WTC11 (cell line): Measurements from ENCODE around the gene ZC3H12C.

ENCODE experiments used
- RELA ChIP-seq: sonication (generic); formaldehyde crosslinking; IDR thresholded peaks from 2 replicates; pipeline ENCODE4 v1.8.1; 2022; ENCODE audit warnings: missing genetic modification reagents, mild to moderate bottlenecking, borderline replicate concordance
- TF ChIP-seq, protein P1 (sequence below): sonication (generic); formaldehyde crosslinking; IDR thresholded peaks from 2 replicates; pipeline ENCODE4 v1.8.0; 2022; ENCODE audit warnings: mild to moderate bottlenecking, missing genetic modification reagents
- TF ChIP-seq, protein P2 (sequence below): sonication (generic); formaldehyde crosslinking; IDR thresholded peaks from 2 replicates; pipeline ENCODE4 v1.8.1; 2023; ENCODE audit warnings: mild to moderate bottlenecking, moderate library complexity, missing genetic modification reagents
- TF ChIP-seq, protein P3 (sequence below): fragments of 200-600 bp; IDR thresholded peaks from 2 replicates; pipeline ENCODE4 v1.8.0; 2022; ENCODE audit warnings: antibody characterized with exemption
- TF ChIP-seq, protein P4 (sequence below): sonication (generic); formaldehyde crosslinking; IDR thresholded peaks from 2 replicates; pipeline ENCODE4 v1.8.1; 2023; ENCODE audit warnings: mild to moderate bottlenecking, missing genetic modification reagents

DNA sequence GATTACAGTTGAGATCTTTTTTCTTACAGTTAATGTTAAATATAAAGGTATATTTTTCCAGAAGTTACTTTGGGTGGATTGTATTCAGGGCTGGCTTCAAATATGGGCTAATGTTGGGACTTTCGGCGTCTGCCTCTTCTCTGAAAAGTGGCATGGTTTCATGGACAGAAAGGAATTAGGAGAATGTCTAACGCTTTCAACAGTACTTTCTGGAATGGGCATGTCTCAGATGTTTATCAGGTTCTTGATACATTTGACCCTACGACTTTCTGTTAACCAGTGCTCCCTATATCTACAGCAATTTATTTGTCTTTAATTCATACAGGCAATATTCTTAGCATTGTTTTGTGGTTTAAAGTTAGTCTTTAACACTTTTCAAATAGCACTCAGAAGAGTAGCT is 33.7 kb downstream of the ZC3H12C start:
- TF ChIP-seq, protein P1, sequence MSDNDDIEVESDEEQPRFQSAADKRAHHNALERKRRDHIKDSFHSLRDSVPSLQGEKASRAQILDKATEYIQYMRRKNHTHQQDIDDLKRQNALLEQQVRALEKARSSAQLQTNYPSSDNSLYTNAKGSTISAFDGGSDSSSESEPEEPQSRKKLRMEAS (CRISPR knock-in tag), result no peak
- TF ChIP-seq, protein P2, sequence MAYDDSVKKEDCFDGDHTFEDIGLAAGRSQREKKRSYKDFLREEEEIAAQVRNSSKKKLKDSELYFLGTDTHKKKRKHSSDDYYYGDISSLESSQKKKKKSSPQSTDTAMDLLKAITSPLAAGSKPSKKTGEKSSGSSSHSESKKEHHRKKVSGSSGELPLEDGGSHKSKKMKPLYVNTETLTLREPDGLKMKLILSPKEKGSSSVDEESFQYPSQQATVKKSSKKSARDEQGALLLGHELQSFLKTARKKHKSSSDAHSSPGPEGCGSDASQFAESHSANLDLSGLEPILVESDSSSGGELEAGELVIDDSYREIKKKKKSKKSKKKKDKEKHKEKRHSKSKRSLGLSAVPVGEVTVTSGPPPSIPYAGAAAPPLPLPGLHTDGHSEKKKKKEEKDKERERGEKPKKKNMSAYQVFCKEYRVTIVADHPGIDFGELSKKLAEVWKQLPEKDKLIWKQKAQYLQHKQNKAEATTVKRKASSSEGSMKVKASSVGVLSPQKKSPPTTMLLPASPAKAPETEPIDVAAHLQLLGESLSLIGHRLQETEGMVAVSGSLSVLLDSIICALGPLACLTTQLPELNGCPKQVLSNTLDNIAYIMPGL (CRISPR knock-in tag), result no peak
- TF ChIP-seq, protein P3, sequence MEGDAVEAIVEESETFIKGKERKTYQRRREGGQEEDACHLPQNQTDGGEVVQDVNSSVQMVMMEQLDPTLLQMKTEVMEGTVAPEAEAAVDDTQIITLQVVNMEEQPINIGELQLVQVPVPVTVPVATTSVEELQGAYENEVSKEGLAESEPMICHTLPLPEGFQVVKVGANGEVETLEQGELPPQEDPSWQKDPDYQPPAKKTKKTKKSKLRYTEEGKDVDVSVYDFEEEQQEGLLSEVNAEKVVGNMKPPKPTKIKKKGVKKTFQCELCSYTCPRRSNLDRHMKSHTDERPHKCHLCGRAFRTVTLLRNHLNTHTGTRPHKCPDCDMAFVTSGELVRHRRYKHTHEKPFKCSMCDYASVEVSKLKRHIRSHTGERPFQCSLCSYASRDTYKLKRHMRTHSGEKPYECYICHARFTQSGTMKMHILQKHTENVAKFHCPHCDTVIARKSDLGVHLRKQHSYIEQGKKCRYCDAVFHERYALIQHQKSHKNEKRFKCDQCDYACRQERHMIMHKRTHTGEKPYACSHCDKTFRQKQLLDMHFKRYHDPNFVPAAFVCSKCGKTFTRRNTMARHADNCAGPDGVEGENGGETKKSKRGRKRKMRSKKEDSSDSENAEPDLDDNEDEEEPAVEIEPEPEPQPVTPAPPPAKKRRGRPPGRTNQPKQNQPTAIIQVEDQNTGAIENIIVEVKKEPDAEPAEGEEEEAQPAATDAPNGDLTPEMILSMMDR, result no peak
- TF ChIP-seq, protein P4, sequence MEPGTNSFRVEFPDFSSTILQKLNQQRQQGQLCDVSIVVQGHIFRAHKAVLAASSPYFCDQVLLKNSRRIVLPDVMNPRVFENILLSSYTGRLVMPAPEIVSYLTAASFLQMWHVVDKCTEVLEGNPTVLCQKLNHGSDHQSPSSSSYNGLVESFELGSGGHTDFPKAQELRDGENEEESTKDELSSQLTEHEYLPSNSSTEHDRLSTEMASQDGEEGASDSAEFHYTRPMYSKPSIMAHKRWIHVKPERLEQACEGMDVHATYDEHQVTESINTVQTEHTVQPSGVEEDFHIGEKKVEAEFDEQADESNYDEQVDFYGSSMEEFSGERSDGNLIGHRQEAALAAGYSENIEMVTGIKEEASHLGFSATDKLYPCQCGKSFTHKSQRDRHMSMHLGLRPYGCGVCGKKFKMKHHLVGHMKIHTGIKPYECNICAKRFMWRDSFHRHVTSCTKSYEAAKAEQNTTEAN (CRISPR knock-in tag), result no peak
- no peak for TF ChIP-seq RELA (CRISPR knock-in tag)
